GM18951 (cell line): ENCODE data around the gene TCF7L2.

Source experiments
- POLR2A ChIP-seq: IDR thresholded peaks from 4 replicates; pipeline ENCODE4 v1.6.1; 2011; ENCODE audit warnings: mild to moderate bottlenecking; ENCODE audit not compliant: insufficient read length, insufficient read depth; ENCODE audit errors: extremely low read depth
- in situ Hi-C: fragments of 300-500 bp; cut with MboI; formaldehyde crosslinking; loops from one replicate; pipeline ENCODE4 v1.12.0; 2022; ENCODE audit warnings: low sequenced_read_pairs, mixed read lengths, inconsistent platforms; ENCODE audit not compliant: unreplicated experiment

Gene TCF7L2

GRCh38 chr10:113111260-113111659 is 161.2 kb downstream of the TCF7L2 start:
- in situ Hi-C loops: no loop called here
- no peak for TF ChIP-seq POLR2A

- TF ChIP-seq POLR2A: no peak
- in situ Hi-C loops: no loop called here
Measured at GRCh38 chr10:113111900-113112853, 162.1 kb downstream of the TCF7L2 start.

GRCh38 chr10:113113241-113113640 is 163.2 kb downstream of the TCF7L2 start:
- no peak for TF ChIP-seq POLR2A
- in situ Hi-C loops: no loop called here

GRCh38 chr10:113113918-113114317 is 163.9 kb downstream of the TCF7L2 start:
- in situ Hi-C loops: no loop called here
- no peak for TF ChIP-seq POLR2A

- no peak for TF ChIP-seq POLR2A
- in situ Hi-C loops: no loop called here
Measured at GRCh38 chr10:113115556-113115955, 165.5 kb downstream of the TCF7L2 start.

GRCh38 chr10:113118882-113119281 is 168.8 kb downstream of the TCF7L2 start:
- no peak for TF ChIP-seq POLR2A
- in situ Hi-C loops: no loop called here

GRCh38 chr10:113119801-113120200 is 169.8 kb downstream of the TCF7L2 start:
- no peak for TF ChIP-seq POLR2A
- in situ Hi-C loops: no loop called here

- in situ Hi-C loops: no loop called here
Measured at GRCh38 chr10:113121153-113121552, 171.1 kb downstream of the TCF7L2 start.

GRCh38 chr10:113122947-113123346 is 172.9 kb downstream of the TCF7L2 start:
- in situ Hi-C loops: no loop called here
- TF ChIP-seq POLR2A: no peak

More at GRCh38 chr10:113121153-113121552, 171.1 kb downstream of the TCF7L2 start:
- TF ChIP-seq POLR2A: no peak

GRCh38 chr10:113124724-113125123 is 174.7 kb downstream of the TCF7L2 start:
- in situ Hi-C loops: no loop called here
- TF ChIP-seq POLR2A: no peak

- TF ChIP-seq POLR2A: no peak
- in situ Hi-C loops: no loop called here
Measured at GRCh38 chr10:113125612-113126011, 175.6 kb downstream of the TCF7L2 start.

GRCh38 chr10:113126229-113127201 is 176.5 kb downstream of the TCF7L2 start:
- no peak for TF ChIP-seq POLR2A
- in situ Hi-C loops: no loop called here

GRCh38 chr10:113127261-113127900 is 177.3 kb downstream of the TCF7L2 start:
- in situ Hi-C loops: no loop called here
- no peak for TF ChIP-seq POLR2A
